ENCODE data around the gene CENPK. TPM values are rescaled to one million over a fixed set of nuclear protein-coding genes. Genes with fewer than 3 reads are reported as not detected.
A peak's percentile ranks its signal among the peaks of the same experiment; 100 is the strongest.

CENPK gene
- total RNA-seq, 1 donor from 2014 or later = 7.0 TPM

DNA sequence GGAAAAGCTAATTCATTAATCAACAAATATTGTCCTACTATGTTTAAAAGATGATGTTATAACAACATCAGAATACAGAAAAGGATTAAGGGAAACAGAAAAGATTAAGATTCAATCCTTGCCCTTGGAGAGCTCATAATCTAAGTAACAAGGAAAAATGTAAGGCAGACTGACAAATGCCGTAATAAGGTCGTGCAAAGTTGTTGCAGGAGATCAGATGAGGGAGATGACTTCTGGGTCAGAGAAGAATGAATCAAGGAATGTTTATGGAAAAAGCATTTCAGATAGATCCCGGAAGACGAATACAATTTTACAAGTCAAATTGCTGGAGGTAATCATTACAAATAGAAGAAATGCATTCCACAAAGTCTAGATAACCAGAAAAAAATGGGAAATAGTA lies 87.6 kb downstream of the CENPK start:
- Histone ChIP-seq H2AFZ (ENCODE audit: low read depth, low read length) (no peak overlapping the region), H3K9ac (ENCODE audit: low read length) (no peak overlapping the region), H3K79me2 (ENCODE audit: insufficient read depth, low read length) (peaks cover 99% of the 10 kb centered on the region), H3K36me3 (ENCODE audit: insufficient read depth, low read length) (no peaks in the 10 kb centered on the region), H3K4me2 (ENCODE audit: low read length) (peak overlapping the region; percentile 27), H3K4me1 (ENCODE audit: insufficient read depth, low read length) (peaks cover 6% of the 10 kb centered on the region), H3K4me3 (ENCODE audit: insufficient read depth, low read depth, low read length) (no peak overlapping the region), H3K9me3 (ENCODE audit: insufficient read depth, low read depth, low read length) (no peaks in the 10 kb centered on the region), H3K27ac (ENCODE audit: low read depth, low read length) (no peak overlapping the region), H4K20me1 (ENCODE audit: insufficient read depth, low read length) (no peaks in the 10 kb centered on the region), H3K27me3 (ENCODE audit: insufficient read depth, low read length) (no peaks in the 10 kb centered on the region)
- TF ChIP-seq, protein P1, sequence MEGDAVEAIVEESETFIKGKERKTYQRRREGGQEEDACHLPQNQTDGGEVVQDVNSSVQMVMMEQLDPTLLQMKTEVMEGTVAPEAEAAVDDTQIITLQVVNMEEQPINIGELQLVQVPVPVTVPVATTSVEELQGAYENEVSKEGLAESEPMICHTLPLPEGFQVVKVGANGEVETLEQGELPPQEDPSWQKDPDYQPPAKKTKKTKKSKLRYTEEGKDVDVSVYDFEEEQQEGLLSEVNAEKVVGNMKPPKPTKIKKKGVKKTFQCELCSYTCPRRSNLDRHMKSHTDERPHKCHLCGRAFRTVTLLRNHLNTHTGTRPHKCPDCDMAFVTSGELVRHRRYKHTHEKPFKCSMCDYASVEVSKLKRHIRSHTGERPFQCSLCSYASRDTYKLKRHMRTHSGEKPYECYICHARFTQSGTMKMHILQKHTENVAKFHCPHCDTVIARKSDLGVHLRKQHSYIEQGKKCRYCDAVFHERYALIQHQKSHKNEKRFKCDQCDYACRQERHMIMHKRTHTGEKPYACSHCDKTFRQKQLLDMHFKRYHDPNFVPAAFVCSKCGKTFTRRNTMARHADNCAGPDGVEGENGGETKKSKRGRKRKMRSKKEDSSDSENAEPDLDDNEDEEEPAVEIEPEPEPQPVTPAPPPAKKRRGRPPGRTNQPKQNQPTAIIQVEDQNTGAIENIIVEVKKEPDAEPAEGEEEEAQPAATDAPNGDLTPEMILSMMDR (IDR thresholded peaks at IDR 0.05; ENCODE audit: insufficient read depth, low read depth, low read length) = no peak
- no peak for TF ChIP-seq EZH2 (IDR thresholded peaks at IDR 0.05; ENCODE audit: insufficient read depth, low read length)
- H3K4me3 Mint-ChIP-seq (ENCODE audit: unreplicated experiment) = no peak overlapping the region
- H3K27ac Mint-ChIP-seq (ENCODE audit: unreplicated experiment) = no peak overlapping the region
- H3K4me1 Mint-ChIP-seq (ENCODE audit: low read depth, unreplicated experiment) = peaks cover 9% of the 10 kb centered on the region
- FAIRE-seq (no peak), DNase-seq (ENCODE audit: low read depth) (no peak)
- no peaks in the 10 kb centered on the region for H3K27me3 Mint-ChIP-seq (ENCODE audit: low read depth, unreplicated experiment)
- no peaks in the 10 kb centered on the region for H3K9me3 Mint-ChIP-seq (ENCODE audit: unreplicated experiment)
- no peaks in the 10 kb centered on the region for H3K36me3 Mint-ChIP-seq (ENCODE audit: low read depth, unreplicated experiment)

DNA sequence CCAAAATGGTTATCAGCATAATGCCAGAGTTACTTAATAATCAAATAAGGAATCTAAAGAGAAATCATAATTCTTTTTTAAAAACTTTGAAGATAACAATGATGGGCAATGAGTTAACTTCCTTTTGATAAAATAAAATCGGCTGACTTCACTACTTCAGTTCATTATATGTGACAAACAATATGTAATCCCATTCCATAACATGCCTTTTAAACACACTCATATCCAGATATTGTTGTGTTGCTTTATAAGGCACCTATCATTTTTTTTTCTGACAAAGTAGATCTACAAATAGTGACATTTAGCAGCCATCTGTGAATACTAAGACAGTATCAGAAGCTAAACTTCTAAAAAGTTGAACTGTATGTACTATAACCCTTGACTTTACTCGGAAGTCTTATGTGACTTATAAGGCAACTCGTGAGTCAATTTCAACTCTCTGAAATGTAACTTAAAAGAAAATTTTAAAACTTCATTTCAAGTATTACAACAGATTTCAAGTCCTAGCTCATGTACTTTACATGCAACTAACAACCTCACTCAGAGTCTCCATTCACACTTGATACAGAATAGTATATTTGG lies 88.7 kb downstream of the CENPK start:
- Histone ChIP-seq H3K4me1 (ENCODE audit: insufficient read depth, low read length) (peaks cover 6% of the 10 kb centered on the region), H3K79me2 (ENCODE audit: insufficient read depth, low read length) (peaks cover 99% of the 10 kb centered on the region), H2AFZ (ENCODE audit: low read depth, low read length) (no peak overlapping the region), H3K4me2 (ENCODE audit: low read length) (peak overlapping the region; percentile 26), H3K4me3 (ENCODE audit: insufficient read depth, low read depth, low read length) (no peak overlapping the region), H3K27me3 (ENCODE audit: insufficient read depth, low read length) (no peaks in the 10 kb centered on the region), H3K9ac (ENCODE audit: low read length) (no peak overlapping the region), H3K9me3 (ENCODE audit: insufficient read depth, low read depth, low read length) (no peaks in the 10 kb centered on the region), H3K27ac (ENCODE audit: low read depth, low read length) (no peak overlapping the region), H3K36me3 (ENCODE audit: insufficient read depth, low read length) (peaks cover 3% of the 10 kb centered on the region), H4K20me1 (ENCODE audit: insufficient read depth, low read length) (no peaks in the 10 kb centered on the region)
- peak; percentile 52 for FAIRE-seq
- H3K27ac Mint-ChIP-seq (ENCODE audit: unreplicated experiment) = no peak overlapping the region
- no peak for DNase-seq (ENCODE audit: low read depth)
- no peaks in the 10 kb centered on the region for H3K36me3 Mint-ChIP-seq (ENCODE audit: low read depth, unreplicated experiment)
- no peaks in the 10 kb centered on the region for H3K27me3 Mint-ChIP-seq (ENCODE audit: low read depth, unreplicated experiment)
- no peaks in the 10 kb centered on the region for H3K9me3 Mint-ChIP-seq (ENCODE audit: unreplicated experiment)
- H3K4me3 Mint-ChIP-seq (ENCODE audit: unreplicated experiment) = no peak overlapping the region
- no peak for TF ChIP-seq EZH2 (IDR thresholded peaks at IDR 0.05; ENCODE audit: insufficient read depth, low read length)
- TF ChIP-seq, protein P1 (IDR thresholded peaks at IDR 0.05; ENCODE audit: insufficient read depth, low read depth, low read length) = no peak
- peaks cover 9% of the 10 kb centered on the region for H3K4me1 Mint-ChIP-seq (ENCODE audit: low read depth, unreplicated experiment)

DNA sequence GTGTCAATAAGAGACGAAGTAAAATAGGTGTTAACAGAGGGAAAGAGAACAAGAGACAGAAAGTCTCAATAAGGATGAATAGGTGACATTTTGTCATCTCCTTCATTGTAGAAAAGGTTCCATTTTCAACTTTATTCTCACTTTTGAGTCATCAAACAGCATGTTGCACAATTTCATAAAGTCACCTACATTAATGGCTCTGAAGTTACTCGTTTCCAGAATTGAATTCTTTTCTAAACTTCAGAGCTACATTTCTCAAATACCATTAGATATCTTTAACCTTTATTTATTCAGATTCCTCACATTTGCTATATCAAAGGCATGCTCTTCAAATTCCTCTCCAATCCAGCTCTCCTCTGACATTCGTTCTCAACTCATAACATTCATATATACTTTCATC lies 94.3 kb downstream of the CENPK start:
- Mint-ChIP-seq H3K27ac (ENCODE audit: unreplicated experiment) (no peak overlapping the region), H3K4me1 (ENCODE audit: low read depth, unreplicated experiment) (no peaks in the 10 kb centered on the region), H3K27me3 (ENCODE audit: low read depth, unreplicated experiment) (no peaks in the 10 kb centered on the region), H3K9me3 (ENCODE audit: unreplicated experiment) (no peaks in the 10 kb centered on the region), H3K4me3 (ENCODE audit: unreplicated experiment) (no peak overlapping the region), H3K36me3 (ENCODE audit: low read depth, unreplicated experiment) (no peaks in the 10 kb centered on the region)
- peaks cover 13% of the 10 kb centered on the region for H4K20me1 ChIP-seq (ENCODE audit: insufficient read depth, low read length)
- H3K79me2 ChIP-seq (ENCODE audit: insufficient read depth, low read length) = peaks cover 92% of the 10 kb centered on the region
- H3K9ac ChIP-seq (ENCODE audit: low read length) = no peak overlapping the region
- no peak overlapping the region for H3K4me2 ChIP-seq (ENCODE audit: low read length)
- H3K27me3 ChIP-seq (ENCODE audit: insufficient read depth, low read length) = no peaks in the 10 kb centered on the region
- peak; percentile 47 for DNase-seq (ENCODE audit: low read depth)
- H3K9me3 ChIP-seq (ENCODE audit: insufficient read depth, low read depth, low read length) = no peaks in the 10 kb centered on the region
- TF ChIP-seq, protein P1 (IDR thresholded peaks at IDR 0.05; ENCODE audit: insufficient read depth, low read depth, low read length) = no peak
- no peak overlapping the region for H3K27ac ChIP-seq (ENCODE audit: low read depth, low read length)
- peaks cover 5% of the 10 kb centered on the region for H3K36me3 ChIP-seq (ENCODE audit: insufficient read depth, low read length)
- no peak overlapping the region for H2AFZ ChIP-seq (ENCODE audit: low read depth, low read length)
- FAIRE-seq = peak; percentile 78
- H3K4me3 ChIP-seq (ENCODE audit: insufficient read depth, low read depth, low read length) = no peak overlapping the region
- H3K4me1 ChIP-seq (ENCODE audit: insufficient read depth, low read length) = no peaks in the 10 kb centered on the region
